Measurements from ENCODE around the gene MAP1LC3B. TPM values are rescaled to one million over a fixed set of nuclear protein-coding genes. Genes with fewer than 3 reads are reported as not detected.

The MAP1LC3B gene
- total RNA-seq, 1 donor from 2014 or later = 189 TPM

- Mint-ChIP-seq H3K4me1 (ENCODE audit: low read depth) (peaks cover 14% of the 10 kb centered on the region), H3K27me3 (ENCODE audit: low read depth) (no peaks in the 10 kb centered on the region), H3K4me3 (ENCODE audit: unreplicated experiment) (no peak overlapping the region)
These were observed 18.8 kb downstream of the MAP1LC3B start for GRCh38 chr16:87410968-87411367.

GRCh38 chr16:87411375-87412271 is 19.5 kb downstream of the MAP1LC3B start:
- peak; percentile 86 for DNase-seq (ENCODE audit: low spot score)
- no peak for TF ChIP-seq CTCF (IDR thresholded peaks at IDR 0.05)
- Mint-ChIP-seq H3K27me3 (ENCODE audit: low read depth) (no peaks in the 10 kb centered on the region), H3K4me3 (ENCODE audit: unreplicated experiment) (no peak overlapping the region), H3K36me3 (ENCODE audit: low read depth) (peaks cover 32% of the 10 kb centered on the region), H3K27ac (ENCODE audit: unreplicated experiment) (no peak overlapping the region), H3K9me3 (ENCODE audit: low read depth) (no peaks in the 10 kb centered on the region), H3K4me1 (ENCODE audit: low read depth) (peaks cover 13% of the 10 kb centered on the region)

More at GRCh38 chr16:87410968-87411367, 18.8 kb downstream of the MAP1LC3B start:
- Mint-ChIP-seq H3K9me3 (ENCODE audit: low read depth) (no peaks in the 10 kb centered on the region), H3K36me3 (ENCODE audit: low read depth) (peaks cover 32% of the 10 kb centered on the region), H3K27ac (ENCODE audit: unreplicated experiment) (no peak overlapping the region)
- DNase-seq (ENCODE audit: low spot score) = peak; percentile 75
- peak; percentile 33 for TF ChIP-seq CTCF (IDR thresholded peaks at IDR 0.05)

- Mint-ChIP-seq H3K4me3 (ENCODE audit: unreplicated experiment) (no peak overlapping the region), H3K9me3 (ENCODE audit: low read depth) (no peaks in the 10 kb centered on the region), H3K4me1 (ENCODE audit: low read depth) (peaks cover 7% of the 10 kb centered on the region), H3K36me3 (ENCODE audit: low read depth) (peaks cover 30% of the 10 kb centered on the region), H3K27ac (ENCODE audit: unreplicated experiment) (no peak overlapping the region), H3K27me3 (ENCODE audit: low read depth) (no peaks in the 10 kb centered on the region)
- peak; percentile 82 for DNase-seq (ENCODE audit: low spot score)
- TF ChIP-seq CTCF (IDR thresholded peaks at IDR 0.05) = no peak
These were observed 20.3 kb downstream of the MAP1LC3B start for GRCh38 chr16:87412371-87412995.

- no peak for TF ChIP-seq CTCF (IDR thresholded peaks at IDR 0.05)
- Mint-ChIP-seq H3K36me3 (ENCODE audit: low read depth) (peaks cover 30% of the 10 kb centered on the region), H3K4me3 (ENCODE audit: unreplicated experiment) (no peak overlapping the region), H3K27ac (ENCODE audit: unreplicated experiment) (no peak overlapping the region), H3K9me3 (ENCODE audit: low read depth) (no peaks in the 10 kb centered on the region), H3K27me3 (ENCODE audit: low read depth) (no peaks in the 10 kb centered on the region), H3K4me1 (ENCODE audit: low read depth) (peaks cover 4% of the 10 kb centered on the region)
- DNase-seq (ENCODE audit: low spot score) = peak; percentile 79
These were observed 20.9 kb downstream of the MAP1LC3B start for GRCh38 chr16:87412996-87413421.

GRCh38 chr16:87414251-87414680 is 22.1 kb downstream of the MAP1LC3B start:
- H3K36me3 Mint-ChIP-seq (ENCODE audit: low read depth) = peaks cover 31% of the 10 kb centered on the region
- H3K9me3 Mint-ChIP-seq (ENCODE audit: low read depth) = no peaks in the 10 kb centered on the region
- no peak for TF ChIP-seq CTCF (IDR thresholded peaks at IDR 0.05)
- no peaks in the 10 kb centered on the region for H3K27me3 Mint-ChIP-seq (ENCODE audit: low read depth)
- no peak overlapping the region for H3K4me3 Mint-ChIP-seq (ENCODE audit: unreplicated experiment)
- no peak overlapping the region for H3K27ac Mint-ChIP-seq (ENCODE audit: unreplicated experiment)
- no peaks in the 10 kb centered on the region for H3K4me1 Mint-ChIP-seq (ENCODE audit: low read depth)
- DNase-seq (ENCODE audit: low spot score) = peak; percentile 90

Data from chondrocyte (in vitro differentiated cells).